ENCODE data around the gene CADPS. TPM values are rescaled to one million over a fixed set of nuclear protein-coding genes. Genes with fewer than 3 reads are reported as not detected.

CADPS gene
- total and polyA plus RNA-seq, 12 donors, result 1.4 to 36.6 (median 21.6) TPM

GRCh38 chr3:62462788-62463187 is 412.4 kb downstream of the CADPS start:
- DNase-seq (no peak), ATAC-seq (no peak)
- Histone ChIP-seq H3K27me3 (peaks cover 0 to 2% (median 0%) of the 10 kb centered on the region in 7 donors), H3K4me1 (peaks cover 0 to 4% (median under 1%) of the 10 kb centered on the region in 9 donors), H3K9me3 (no peaks in the 10 kb centered on the region), H3K27ac (no peak overlapping the region), H3K36me3 (no peaks in the 10 kb centered on the region), H3K4me3 (no peak overlapping the region)
- intact Hi-C loops (cut with DNase I), result no loop called here
- TF ChIP-seq, protein P1, sequence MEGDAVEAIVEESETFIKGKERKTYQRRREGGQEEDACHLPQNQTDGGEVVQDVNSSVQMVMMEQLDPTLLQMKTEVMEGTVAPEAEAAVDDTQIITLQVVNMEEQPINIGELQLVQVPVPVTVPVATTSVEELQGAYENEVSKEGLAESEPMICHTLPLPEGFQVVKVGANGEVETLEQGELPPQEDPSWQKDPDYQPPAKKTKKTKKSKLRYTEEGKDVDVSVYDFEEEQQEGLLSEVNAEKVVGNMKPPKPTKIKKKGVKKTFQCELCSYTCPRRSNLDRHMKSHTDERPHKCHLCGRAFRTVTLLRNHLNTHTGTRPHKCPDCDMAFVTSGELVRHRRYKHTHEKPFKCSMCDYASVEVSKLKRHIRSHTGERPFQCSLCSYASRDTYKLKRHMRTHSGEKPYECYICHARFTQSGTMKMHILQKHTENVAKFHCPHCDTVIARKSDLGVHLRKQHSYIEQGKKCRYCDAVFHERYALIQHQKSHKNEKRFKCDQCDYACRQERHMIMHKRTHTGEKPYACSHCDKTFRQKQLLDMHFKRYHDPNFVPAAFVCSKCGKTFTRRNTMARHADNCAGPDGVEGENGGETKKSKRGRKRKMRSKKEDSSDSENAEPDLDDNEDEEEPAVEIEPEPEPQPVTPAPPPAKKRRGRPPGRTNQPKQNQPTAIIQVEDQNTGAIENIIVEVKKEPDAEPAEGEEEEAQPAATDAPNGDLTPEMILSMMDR (IDR thresholded peaks at IDR 0.05), result no peak
- 64 to 71% methylated on average over 4 of the region's 4 CpGs for WGBS, 2 donors

DNA sequence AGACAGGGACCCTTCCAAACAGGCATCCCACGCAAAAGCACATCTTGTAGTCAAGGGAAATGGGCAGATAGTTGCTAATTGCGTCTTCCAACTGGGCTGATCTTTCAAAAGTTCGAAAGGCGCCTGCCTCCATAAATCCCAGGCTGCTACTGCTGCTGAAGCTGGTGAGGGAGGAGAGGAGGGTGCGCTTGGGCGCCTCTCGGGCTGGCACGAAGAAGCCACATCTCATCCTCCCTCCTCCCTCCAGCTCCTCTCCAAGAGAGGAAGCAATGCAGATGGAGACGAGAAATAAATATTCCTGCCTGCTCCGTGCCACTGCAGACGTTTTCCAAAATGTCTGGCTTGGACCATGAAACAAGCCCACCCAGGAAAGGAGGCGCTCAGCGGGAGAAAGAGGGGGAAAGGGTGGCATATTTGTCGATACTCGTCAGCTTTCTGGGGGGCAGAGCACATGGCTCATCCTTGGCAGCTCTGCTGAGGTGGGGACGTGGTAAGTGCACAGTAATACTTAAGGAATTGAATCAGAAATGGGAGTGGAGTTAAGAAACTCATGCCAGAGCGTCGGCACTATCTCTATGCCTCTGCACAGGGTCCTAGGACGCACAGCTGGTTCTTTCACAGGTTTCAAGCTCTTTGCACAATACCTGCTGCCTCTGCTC is 413.0 kb downstream of the CADPS start:
- TF ChIP-seq, protein P1 (IDR thresholded peaks at IDR 0.05), result no peak
- no peaks in the 10 kb centered on the region for H3K4me1 ChIP-seq
- H3K36me3 ChIP-seq, result no peaks in the 10 kb centered on the region
- no peak overlapping the region for H3K27ac ChIP-seq
- intact Hi-C loops (cut with DNase I), result no loop called here
- peaks cover 0 to 2% (median 0%) of the 10 kb centered on the region in 7 donors for H3K27me3 ChIP-seq
- H3K9me3 ChIP-seq, result no peaks in the 10 kb centered on the region
- ATAC-seq, result no peak
- DNase-seq, result no peak
- no peak overlapping the region for H3K4me3 ChIP-seq
- WGBS, 2 donors, result 82 to 85% methylated on average over 19 of the region's 19 CpGs

DNA sequence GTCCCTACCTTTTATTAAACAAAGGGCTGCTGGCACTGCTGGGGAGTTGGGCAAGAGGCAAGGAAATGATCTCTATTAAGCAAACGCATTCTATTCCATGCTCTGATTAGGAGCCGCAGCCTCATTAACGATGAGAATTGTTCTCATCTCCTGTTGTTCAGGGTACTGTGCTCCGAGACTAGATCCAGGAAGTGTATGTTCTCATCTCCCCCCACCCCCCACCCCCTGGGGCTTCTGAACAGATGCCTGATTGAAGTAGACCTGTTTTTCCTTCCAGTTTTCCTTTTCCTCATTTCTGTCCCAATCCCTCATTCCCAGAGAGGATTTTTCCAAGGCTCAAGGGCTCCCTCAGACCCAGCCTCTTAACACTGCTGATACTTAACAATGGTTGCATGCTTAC is 420.3 kb downstream of the CADPS start:
- ATAC-seq (no peak), DNase-seq (no peak)
- Histone ChIP-seq H3K27me3 (no peaks in the 10 kb centered on the region), H3K36me3 (no peaks in the 10 kb centered on the region), H3K4me1 (no peaks in the 10 kb centered on the region), H3K9me3 (no peaks in the 10 kb centered on the region), H3K4me3 (no peak overlapping the region), H3K27ac (no peak overlapping the region)
- intact Hi-C loops (cut with DNase I), result no loop called here
- 49 to 52% methylated on average over 4 of the region's 4 CpGs for WGBS, 2 donors
- TF ChIP-seq, protein P1 (IDR thresholded peaks at IDR 0.05), result no peak

DNA sequence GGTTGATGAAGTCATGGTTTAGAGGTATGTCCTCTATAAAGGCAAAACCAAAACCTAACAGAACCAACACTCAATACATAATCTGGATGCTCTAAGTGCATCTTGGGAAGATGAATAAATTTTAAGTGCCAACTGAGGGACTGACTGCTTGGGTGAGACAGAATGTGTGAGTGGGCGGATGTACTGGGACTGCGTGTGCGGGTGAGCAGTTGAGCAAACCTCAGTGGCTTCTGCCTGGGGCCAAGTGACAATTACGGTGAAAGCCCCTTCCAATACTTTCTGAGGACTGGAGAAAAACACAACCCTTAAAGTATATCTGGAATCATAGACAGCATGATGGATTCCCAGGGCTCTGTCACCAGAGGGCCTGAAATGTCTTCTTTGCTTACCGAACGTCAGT is 421.8 kb downstream of the CADPS start:
- TF ChIP-seq, protein P1 (IDR thresholded peaks at IDR 0.05), result no peak
- Histone ChIP-seq H3K9me3 (no peaks in the 10 kb centered on the region), H3K4me3 (no peak overlapping the region), H3K36me3 (no peaks in the 10 kb centered on the region), H3K27me3 (no peaks in the 10 kb centered on the region), H3K27ac (no peak overlapping the region), H3K4me1 (no peaks in the 10 kb centered on the region)
- 87 to 88% methylated on average over 6 of the region's 6 CpGs for WGBS, 2 donors
- DNase-seq (no peak), ATAC-seq (no peak)
- intact Hi-C loops (cut with DNase I), result no loop called here
